Mucosa of gallbladder (tissue), 1 donor: ENCODE measurements around the gene MEX3A. TPM values are rescaled to one million over a fixed set of nuclear protein-coding genes. Genes with fewer than 3 reads are reported as not detected.
"Not testable (repeated sequence)": the region's sequence is repeated elsewhere in the genome, so short reads cannot be mapped to it uniquely, and the experiment has no call there.

Source experiments
- DNase-seq: peaks from one replicate; pipeline ENCODE4 v3.0.0-alpha.2; 2020; ENCODE audit warnings: low spot score
- total RNA-seq: library from RNA; stranded (reverse); gene quantifications from one replicate; pipeline ENCODE4 v1.2.1, GENCODE V29; 2021
- donor health status: DM: no; HTN: no; CAD: no.

Gene MEX3A
- total RNA-seq, result 1.4 TPM

GRCh38 chr1:156082309-156083091 lies at the start of gene MEX3A:
Gene MEX3A, minus strand, starts transcription at chr1:156082465. Its CDS starts 467 bp downstream, at chr1:156081998.
- DNase-seq, result peak; percentile 62

- no peak for DNase-seq
These were observed 48.3 kb upstream of the MEX3A start for GRCh38 chr1:156130578-156130942.

GRCh38 chr1:156129687-156130577 lies 47.7 kb upstream of the MEX3A start:
- DNase-seq, result peak; percentile 88

DNA sequence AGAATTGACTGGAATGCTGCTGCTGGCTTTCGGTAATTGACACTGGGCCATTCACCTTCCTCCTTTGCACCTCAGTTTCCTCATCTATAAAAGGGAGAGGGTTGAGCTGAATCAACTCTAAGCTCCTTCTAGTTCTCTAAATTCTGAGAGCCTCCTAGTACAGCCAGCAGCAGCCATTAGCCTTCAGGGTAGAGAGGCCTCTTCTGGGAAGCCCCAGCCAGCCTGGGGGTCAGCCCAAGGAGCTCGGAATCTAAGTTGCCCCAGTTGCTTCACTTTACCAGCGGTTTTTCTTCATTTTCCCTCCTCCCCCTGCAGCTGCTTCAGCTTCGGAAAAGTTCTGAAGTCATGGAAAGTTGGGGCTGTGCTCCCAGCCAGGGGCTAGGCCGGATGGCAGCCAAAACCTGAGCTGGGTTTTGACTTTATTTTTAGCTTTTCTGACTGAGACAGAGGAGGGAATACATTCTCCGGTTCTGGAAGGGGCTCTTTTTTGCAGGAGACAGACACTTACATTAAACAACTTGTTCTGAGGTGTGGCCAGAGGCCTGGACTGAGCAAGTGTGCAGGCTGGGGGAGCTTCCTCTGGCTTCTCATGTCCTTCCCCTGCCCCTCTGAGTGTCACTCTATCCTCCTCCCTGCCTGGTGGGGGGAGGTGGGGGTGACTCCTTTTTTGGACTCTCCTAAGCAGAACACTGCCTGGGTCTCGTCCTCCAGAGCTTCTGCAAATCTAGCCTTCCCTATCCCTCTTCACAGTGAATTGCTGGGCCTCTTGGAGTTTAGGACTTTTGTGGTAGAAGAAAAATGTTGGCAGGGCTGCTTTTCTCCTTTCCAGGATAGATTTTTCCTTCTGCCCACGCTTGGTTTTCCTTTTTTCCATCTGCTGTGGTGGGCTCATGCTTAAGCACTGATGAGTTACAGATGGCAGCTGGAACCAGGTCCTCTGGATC lies 46.7 kb upstream of the MEX3A start:
- peak; percentile 58 for DNase-seq

GRCh38 chr1:156128308-156128653 lies 46.0 kb upstream of the MEX3A start:
- DNase-seq, result no peak

DNA sequence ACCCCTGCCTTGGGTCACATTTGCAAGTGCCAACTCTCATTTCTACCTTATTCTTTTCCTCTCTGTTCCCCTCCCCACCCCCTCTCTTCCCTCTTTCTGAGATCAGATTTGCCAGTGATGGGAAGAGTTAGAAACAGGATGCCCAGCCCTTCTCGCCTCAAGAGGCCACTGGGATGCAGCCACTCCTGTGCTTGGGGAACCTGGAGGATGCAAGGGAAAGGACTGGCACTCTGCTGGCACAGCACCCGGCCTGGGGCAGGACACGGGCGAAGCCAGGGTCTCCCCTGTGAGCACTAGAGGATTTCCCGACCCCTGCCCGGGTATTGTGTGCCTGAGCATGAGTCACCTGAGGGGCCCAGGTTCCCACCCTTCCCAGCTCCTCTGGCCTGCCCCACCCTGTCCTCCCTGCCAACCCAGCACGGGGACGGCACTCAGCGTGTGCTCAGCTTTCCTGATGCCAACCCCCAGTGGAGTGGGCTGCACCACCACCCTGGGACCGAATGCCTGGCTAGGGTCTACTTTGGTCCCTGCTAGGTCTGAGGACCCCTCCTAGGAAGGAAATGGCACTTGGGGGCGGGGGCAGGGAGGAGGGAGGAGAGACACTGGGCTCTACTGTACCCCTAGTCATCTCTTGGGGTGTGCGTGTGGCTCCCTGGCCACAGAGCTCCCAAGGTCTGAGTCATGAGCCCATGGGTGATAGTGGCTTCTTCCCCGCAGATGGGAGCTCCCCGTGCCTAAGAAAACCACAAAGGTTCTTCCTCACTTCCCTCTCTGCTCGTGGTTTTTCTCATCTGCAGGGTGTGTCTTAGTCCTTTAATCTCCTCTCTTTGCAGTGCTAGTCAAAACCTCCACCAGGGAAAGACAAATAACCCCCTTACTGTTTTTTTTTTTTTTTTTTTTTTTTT lies 44.6 kb upstream of the MEX3A start:
- no peak for DNase-seq

DNA sequence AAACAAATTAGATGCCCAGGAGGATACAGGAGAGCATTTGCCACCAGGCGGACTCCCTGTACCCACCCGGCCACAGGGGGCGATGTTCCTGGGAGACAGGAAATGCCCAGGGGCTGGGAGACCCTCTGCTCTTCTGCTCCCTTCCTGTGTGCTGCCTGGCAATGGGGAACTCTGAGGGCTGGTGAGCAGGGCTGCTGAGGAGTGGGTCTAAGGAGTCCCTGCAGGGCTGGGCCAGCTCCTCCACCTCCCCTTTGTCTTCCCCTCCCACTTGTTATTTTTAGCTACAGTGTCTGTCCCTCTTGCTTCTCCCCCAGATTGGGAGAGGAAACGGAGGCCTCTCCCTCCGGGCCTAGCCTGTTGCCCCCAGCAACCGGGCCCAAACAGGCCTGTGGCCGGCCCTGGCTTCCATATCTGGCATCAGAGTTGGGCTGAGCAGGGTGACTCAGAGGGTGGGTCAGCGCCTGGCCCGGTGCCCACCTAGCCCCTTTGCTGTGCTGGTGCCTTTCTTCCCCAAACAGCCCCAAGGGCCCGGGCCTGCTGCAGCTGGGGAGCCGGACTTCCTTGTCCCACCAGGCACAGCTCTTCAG lies 43.9 kb upstream of the MEX3A start:
- DNase-seq, result peak; percentile 79

GRCh38 chr1:156125544-156125943 lies 43.3 kb upstream of the MEX3A start:
- DNase-seq, result not testable (repeated sequence)

DNA sequence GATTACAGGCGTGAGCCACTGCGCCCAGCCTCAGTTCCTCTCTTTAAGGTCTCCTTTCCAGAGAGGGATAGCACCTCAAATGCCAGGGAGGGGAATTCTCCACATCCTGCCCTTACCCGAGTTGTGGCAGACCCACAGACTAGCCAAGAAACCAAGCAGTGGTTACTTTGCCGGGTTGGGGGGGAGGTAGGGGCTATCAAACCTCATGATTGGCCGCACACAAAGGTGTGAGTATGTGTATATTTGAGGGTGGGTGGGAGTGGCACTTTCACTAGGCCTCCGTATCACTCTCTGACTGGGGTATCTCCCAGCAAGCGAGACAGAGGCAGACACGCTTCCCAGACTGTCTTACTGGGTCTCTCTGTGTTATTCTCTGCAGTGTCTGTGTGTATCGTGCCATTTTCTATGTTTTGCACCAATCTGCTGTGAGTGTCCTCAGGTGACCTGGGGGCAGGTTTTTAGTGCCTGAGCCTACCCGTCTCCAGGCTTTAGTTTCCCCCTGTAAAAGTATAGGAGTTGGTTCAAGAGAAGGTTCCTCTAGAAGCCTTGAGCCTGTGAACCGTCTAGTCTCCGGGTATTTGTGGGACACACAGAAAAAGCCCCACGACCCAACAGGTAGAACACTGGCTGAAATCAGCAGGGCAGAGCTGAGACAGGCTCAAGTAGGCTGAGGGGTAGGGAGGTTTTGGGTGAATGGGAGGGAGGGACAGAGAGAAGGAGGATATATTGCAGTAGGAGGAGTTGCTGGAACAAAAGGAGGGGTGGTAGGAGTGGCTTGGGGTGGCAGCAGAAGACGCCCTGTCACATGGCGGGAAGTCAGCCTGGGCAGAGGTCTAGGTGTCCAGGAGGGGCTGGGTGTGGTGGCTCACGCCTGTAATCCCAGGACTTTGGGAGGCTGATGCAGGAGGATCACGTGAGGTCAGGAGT lies 42.6 kb upstream of the MEX3A start:
- peak; percentile 59 for DNase-seq

DNA sequence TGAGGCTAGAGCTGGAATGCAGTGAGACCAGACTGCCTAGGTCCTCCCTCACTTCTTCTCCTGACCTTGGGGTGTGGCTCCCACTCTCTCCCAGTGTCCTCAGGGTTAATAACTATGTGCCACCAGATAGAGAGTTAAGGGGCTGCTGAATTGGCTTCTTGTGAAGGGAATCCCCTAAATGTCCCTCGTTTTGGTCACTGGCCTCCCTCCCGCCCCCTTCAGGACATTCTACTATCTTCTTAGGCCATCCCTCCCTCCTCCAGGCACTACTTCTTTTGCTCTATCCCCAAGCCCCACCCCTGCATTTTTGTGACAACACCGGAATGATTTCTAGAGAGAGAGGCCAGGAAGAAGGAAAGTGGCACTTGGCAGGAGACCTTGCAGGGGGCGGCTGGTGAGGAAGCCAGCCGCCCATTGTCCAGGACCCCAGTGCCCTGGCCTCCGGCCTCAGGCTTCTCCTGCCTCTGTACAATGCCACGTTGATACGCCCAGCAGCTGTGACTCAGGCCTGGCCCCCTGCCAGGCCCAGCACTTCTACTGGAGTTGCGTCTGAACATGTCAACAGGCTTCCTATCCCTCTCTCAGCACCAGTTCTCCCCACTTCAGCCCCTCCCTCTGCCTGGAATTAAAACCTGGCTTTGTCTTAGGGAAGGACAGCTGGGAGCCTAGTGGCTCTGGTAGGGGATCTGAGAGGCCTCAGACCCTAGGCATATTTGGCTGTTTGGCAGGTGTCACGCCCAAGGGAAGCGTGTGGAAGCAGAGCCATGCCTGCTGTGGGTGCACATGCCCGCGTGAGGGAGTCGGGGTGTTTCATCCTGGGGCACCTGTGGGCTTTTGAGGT lies 41.3 kb upstream of the MEX3A start:
- DNase-seq, result peak; percentile 96

GRCh38 chr1:156122519-156123355 lies 40.5 kb upstream of the MEX3A start:
- DNase-seq, result peak; percentile 81

GRCh38 chr1:156122086-156122485 lies 39.8 kb upstream of the MEX3A start:
- DNase-seq, result no peak

DNA sequence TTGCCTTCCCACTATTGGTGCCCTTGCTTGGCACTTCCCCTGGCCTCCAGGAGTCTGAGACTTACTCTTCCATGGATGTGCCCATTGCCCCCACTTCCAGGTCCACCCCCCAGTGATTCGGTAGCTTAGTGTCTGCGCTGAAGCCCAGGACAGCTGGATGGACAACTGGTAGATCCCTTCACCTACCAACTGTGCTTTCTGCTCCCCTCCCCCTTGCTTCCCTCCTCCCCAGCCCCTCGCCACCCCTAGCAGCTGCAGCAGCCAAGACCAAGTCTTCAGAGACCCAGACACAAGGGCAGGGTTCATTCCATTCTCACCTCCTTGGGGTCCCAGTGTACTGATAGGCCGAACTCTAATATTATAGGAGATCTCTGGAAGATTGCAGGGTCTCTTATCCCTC lies 39.2 kb upstream of the MEX3A start:
- DNase-seq, result no peak

DNA sequence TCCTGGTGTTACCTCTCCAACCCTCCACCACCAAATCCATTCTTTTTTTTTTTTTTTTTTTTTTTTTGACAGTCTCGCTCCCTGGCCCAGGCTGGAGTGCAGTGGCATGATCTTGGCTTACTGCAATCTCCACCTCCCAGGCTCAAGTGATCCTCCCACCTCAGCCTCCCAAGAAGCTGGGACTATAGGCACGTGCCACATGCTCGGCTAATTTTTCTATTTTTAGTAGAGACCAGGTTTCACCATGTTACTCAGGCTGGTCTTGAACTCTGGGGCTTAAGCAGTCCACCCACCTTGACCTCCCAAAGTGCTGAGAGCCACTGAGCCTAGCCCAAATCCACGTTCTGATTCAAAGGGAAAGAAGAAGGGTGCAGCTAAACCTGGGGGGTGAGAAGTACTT lies 38.7 kb upstream of the MEX3A start:
- not testable (repeated sequence) for DNase-seq

DNA sequence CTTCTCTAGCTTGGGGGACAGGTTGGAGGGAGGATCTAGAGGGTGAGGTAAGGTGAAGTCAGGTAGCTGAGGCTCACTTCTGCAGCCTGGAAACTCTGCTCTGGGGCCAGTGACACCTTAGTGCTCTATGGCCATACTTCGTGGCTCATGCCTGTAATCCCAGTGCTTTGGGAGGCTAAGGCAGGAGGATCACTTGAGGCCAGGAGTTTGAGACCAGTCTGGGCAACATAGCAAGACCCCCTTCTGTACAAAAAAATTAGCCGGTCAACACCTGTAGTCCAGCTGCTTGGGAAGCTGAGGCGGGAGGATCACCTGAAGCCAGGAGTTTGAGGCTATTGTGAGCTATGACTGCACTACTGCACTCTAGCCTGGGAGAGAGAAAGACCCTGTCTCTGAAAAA lies 38.1 kb upstream of the MEX3A start:
- no peak for DNase-seq

DNA sequence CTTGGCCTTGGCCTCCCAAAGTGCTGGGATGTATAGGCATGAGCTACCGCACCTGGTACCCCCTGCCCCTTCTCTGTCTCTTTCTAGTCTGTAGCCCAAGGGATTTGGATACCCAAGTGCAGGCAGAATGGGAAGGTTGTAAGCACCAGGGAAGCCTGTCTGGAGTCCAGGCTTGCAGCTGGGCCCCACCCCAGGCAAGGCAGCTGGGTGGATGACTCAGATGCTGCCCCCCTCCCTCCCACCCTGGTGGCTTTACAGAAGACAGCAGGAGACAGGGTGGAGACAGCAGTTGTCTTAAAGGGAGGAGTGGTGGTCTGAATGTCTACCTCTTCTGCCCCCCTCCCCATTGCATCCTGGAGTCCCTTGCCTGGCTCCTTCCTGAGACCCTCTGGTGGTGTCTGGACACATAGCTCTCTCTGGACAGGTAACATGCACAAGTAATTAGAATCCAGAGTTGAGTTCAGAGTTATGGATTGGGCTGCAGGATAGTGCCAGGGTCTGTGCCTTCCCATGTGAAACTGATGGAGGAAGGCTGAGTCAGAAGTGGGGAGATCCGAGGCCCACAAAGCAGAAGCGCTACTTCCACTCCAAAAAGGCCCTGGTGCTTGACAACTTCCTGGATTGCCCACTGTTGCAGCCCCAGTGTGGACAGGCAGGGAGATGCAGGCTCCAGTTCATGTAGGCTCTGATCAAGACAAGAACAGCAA lies 37.4 kb upstream of the MEX3A start:
- DNase-seq, result no peak
